Measurements from ENCODE around the gene ANKRD65.
"Not testable (repeated sequence)": the region's sequence is repeated elsewhere in the genome, so short reads cannot be mapped to it uniquely, and the experiment has no call there.

Gene ANKRD65

DNA sequence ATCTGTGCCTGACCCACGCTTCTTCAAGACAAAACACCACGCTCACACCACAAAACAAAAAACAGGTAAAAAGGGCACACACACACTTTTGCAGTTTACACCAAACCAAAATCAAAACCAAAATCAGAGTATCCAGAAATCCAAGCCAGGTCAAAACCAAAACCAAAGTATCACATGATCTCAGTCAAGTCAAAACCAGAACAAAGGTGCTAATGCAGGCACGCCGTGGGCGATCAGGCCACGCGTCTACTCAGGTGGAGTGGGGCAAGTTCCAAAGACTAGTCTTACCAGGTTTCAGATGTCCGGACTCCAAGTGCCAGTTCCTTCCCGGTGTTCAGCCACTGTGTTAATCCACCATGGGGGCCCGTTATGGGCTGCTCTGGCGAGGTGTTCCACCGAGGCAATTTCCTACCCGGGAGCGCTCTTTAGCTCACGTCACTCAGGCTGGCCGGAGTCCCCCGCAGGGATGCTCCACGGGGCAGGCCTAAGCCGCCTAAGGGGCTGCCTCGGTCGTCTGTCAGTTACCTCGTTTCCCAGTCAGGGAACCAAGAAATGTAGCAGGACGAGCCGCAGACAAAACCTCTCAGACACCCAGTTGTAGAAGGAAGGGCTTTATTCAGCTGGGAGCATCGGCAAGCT is 3.1 kb downstream of the ANKRD65 start:
- not testable (repeated sequence) for DNase-seq (ENCODE audit: low spot score); FAIRE-seq

DNA sequence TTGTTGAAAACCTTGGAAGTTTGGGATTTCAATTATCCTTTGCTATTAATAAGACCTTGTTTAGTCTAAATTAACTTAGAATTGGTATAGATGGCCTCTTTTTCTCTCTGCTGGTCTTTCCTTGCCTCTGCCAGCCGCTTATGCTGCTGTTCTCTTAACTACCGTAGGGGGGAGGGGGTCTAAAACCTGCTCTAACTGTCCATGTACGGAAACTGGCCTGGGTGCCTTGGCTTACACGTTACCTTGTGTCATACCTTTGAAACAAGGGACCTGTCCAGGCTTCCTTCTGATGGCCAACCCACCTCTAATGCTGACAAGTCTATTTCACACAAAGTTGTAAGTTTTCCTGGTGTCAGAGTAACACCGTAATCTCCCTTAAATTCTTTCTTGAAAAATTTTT is 3.7 kb downstream of the ANKRD65 start:
- DNase-seq (ENCODE audit: low spot score); FAIRE-seq: not testable (repeated sequence)

DNA sequence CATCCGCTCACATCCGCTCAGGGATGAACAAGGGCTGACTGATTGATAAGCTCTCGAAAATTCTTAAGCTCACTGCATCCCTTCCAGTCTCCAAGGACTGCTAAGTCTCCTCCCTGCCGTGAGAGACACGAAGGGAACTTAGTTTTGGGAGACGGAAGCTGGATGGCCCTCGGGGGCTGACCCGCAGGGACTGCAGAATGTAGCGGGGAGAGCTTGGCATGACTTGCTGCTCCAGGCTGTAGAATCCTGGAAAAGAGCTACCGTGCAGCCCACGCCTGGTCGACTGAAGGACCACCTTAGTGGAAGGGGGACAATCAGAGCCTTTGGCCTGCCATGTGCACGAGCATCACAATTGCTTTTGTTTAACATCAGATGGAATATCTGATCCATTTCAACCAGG is 5.3 kb downstream of the ANKRD65 start:
- no peak for DNase-seq (ENCODE audit: low spot score)
- FAIRE-seq: no peak

DNA sequence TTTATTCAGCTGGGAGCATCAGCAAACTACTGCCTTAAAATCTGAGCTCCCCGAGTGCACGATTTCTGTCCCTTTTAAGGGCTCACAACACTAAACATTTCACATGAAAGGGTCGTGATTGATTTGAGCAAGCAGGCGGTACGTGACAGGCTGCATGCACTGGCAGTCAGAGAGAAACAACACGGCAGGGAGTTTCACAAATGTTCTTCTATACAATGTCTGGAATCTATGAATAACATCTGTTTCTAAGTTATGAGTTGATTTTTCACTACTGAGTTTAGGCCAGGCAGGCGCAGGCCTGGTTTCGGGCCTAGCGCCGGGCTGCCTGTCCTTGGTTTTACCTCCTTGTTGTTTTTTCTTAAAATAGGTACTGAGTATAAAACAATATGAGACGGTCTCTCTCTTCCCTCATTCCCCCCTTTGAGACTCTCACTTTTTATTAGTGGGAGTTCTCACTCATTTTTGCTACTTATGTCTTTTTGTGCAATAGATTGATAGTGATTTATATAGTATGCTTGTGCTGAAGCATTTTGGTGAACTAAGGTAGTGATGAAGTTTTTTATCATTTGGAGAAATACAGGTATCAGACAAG is 8.7 kb downstream of the ANKRD65 start:
- FAIRE-seq; DNase-seq (ENCODE audit: low spot score): not testable (repeated sequence)

DNA sequence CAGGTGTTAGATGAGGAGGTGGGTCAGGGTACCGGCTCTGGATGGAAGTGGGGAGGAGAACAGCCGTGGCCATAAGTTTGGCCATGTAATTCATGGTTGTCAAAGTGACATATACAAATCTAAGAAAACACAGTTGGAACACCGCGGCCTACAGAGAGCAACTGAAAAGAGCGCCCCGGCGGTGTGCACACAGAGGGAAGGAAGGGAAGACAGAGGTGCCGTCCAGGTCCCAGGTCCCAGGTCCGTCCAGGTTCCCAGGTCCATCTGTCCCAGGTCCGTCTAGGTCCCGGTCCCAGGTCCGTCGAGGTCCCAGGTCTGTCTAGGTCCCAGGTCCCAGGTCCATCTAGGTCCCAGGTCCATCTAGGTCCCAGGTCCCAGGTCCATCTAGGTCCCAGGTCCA is 9.4 kb downstream of the ANKRD65 start:
- DNase-seq (ENCODE audit: low spot score) (no peak), FAIRE-seq (no peak)

GRCh38 chr1:1410238-1410637 is 10.8 kb downstream of the ANKRD65 start:
- FAIRE-seq; DNase-seq (ENCODE audit: low spot score): not testable (repeated sequence)

DNA sequence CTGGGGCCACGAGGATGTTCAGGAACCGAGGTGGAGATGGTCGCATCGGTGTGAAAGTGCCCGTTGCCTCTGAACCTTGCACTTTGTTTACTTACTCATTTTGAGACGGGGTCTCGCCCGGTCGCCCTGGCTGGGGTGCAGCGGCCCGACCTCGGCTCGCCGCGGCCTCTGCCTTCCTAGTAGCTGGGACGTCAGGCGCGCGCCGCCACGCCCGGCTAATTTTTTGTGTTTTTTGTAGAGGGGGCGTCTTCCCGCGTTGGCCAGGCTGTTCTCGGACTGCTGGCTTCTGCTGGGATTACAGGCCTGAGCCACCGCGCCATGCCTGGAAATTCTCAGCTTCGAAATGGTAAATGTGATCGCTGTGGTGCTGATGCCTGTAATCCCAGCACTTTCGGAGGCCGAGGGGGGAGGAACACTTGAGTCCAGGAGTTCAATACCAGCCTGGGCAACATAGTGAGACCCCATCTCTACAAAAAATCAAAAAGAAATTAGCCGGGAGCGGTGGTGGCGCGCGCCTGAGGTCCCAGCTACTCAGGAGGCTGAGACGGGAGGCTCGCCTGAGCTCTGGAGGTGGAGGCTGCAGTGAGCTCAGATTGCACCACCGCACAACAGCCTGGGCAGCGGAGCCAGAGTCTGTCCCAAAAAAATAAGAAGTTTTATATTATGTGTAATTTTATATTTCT is 13.3 kb downstream of the ANKRD65 start:
- FAIRE-seq: no peak
- no peak for DNase-seq (ENCODE audit: low spot score)

- DNase-seq (ENCODE audit: low spot score): peak; percentile 77
- FAIRE-seq: peak; percentile 10
Measured at GRCh38 chr1:1406821-1407635, 14.0 kb downstream of the ANKRD65 start, which contains the start of gene MRPL20. Gene MRPL20, minus strand, starts transcription at chr1:1407293. Its CDS starts 76 bp downstream, at chr1:1407217.

DNA sequence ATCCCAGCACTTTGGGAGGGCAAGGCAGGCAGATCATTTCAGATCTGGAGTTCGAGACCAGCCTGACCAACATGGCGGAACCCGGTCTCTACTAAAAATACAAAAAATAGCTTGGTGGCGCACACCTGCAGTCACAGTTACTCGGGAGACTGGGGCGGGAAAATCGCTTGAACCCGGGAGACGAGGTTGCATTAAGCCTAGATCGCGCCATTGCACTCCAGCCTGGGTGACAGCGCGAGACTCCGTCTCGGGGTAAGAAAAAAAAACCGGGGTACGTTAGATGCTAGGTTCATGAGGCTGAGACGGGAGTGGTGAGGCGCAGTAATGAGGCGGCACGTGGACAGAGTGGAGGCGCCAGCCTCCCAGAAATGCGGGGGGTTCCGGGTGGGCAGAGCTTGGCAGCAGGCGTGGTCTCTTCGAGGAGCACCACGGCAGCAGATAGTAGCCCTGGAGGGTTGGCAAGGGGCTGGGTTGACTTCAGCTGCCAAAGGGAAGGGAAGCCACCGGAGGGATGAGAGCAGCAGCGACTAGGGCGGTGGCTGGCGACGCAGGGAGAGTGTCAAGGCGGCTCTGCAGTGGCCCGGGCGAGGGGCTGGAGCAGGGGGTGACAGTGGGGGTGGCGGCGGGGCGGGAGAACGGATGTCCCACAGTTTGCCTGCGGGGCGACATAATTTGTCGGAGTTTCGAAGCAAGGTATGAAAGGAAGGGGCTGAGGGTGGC is 14.8 kb downstream of the ANKRD65 start:
- FAIRE-seq: no peak
- no peak for DNase-seq (ENCODE audit: low spot score)

- no peak for DNase-seq (ENCODE audit: low spot score)
- no peak for FAIRE-seq
Measured at GRCh38 chr1:1403653-1404052, 17.4 kb downstream of the ANKRD65 start.

DNA sequence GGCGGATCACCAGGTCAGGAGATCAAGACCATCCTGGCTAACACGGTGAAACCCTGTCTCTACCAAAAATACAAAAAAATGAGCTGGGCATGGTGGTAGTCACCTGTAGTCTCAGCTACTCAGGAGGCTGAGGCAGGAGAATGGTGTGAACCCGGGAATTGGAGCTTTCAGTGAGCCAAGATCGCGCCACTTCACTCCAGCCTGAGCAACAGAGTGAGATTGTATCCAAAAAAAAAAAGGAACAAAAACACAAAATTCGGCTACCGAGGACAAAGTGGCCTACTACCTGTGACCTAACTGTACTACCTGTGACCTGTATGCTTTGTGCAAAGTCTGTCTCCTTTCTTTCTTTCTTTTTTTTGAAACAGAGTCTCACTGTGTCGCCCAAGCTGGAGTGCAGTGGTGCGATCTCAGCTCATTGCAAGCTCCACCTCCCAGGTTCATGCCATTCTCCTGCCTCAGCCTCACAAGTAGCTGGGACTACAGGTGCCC is 18.1 kb downstream of the ANKRD65 start:
- FAIRE-seq; DNase-seq (ENCODE audit: low spot score): not testable (repeated sequence)

GRCh38 chr1:1402072-1402900 is 18.8 kb downstream of the ANKRD65 start:
- no peak for FAIRE-seq
- DNase-seq (ENCODE audit: low spot score): peak; percentile 66

DNA sequence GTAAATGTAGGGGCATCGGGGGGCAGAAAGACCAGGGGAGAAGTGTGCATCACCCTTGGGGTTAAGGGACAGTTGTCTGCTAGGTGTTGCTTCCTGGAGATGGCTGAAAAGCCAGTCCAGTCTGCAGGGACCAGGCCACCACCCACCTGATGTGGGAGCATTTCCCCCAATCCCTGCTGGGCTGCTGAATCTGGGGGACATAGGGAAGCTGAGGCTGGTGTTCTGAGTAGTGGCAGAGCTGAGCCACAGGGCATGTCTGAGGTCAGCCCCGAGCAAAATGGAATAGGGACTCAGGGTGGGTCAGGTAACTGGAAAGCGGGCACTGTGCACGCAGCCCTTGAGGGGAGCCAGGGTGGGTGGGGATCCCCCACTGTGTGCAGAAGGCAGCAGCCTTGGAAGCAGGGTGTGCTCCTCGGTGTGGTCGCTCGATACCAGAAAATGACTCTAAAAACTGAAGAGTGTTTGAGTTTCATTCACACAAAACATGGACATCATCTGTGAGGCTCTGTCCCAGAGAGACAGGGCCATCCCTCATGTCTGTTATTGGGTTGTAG is 19.5 kb downstream of the ANKRD65 start:
- no peak for DNase-seq (ENCODE audit: low spot score)
- FAIRE-seq: no peak

- DNase-seq (ENCODE audit: low spot score): no peak
- FAIRE-seq: no peak
Measured at GRCh38 chr1:1400576-1401456, 20.3 kb downstream of the ANKRD65 start.

DNA sequence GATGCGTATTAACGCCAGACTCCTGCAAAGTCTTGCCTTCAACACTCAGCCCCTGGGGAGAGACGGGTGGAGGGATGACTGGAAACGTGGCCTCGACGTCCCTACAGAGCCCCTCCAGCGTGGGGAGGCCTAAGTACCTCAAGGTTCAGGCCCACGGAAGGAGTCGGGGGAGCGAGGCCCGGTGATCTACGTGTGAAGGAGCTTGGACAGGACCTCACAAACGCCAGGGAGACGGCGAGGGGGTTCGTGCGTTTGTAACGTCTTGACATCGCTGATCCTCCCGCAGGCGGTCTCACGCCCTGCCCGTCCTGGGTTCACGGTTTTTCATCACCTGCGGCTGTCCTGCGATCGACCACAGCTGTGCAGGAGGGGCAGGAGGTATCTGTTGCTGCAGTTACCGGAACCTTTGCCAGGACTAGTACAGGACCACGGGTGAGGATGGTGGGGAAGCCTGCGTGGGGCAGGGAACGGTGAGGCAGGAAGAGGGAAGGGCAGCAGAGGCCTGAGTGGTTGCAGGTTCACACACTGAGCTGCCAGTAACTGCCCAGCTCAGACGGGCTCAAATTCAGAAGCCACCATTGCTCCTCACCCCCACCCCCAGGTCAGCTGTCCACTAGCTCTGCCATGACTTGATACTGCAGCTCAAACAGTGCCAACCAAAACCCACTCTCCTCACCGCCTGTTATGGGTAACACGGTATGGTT is 21.1 kb downstream of the ANKRD65 start:
- no peak for FAIRE-seq
- peak; percentile 21 for DNase-seq (ENCODE audit: low spot score)

- no peak for FAIRE-seq
Measured at GRCh38 chr1:1399187-1399871, 21.7 kb downstream of the ANKRD65 start, which contains the start of gene CCNL2. Gene CCNL2, minus strand, starts transcription at chr1:1399335. Its CDS starts 29 bp downstream, at chr1:1399306.

DNA sequence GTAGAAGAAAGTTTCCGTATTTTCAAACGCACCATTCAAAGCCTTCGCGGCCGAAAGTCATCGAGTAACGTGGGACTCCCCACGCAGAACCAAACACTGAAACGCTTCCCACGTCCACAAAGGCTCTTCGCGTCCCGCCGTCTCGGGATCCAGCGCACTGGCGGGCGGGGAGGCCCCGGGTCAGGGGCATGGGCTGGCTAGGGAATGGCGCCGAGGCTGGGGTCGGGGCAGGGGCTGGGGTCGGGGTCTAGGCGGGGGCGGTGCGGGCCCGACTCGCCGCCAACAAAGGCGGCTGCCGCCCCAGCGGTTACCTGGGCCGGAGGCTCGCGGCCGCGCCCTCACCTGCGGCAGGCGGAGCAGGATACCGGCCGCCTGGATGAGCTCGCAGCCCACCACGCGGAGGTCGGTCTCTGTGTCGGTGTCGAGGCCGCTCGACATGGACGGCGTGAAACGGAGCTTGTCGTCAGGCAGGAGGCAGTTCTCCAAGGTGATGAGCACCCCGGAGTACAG is 22.3 kb downstream of the ANKRD65 start:
- DNase-seq (ENCODE audit: low spot score): no peak
- FAIRE-seq: no peak

More at GRCh38 chr1:1399187-1399871, 21.7 kb downstream of the ANKRD65 start, which contains the start of gene CCNL2:
- peak; percentile 93 for DNase-seq (ENCODE audit: low spot score)
